CD14-positive monocyte (primary cell): Measurements from ENCODE around the gene ANGPTL2. TPM values are rescaled to one million over a fixed set of nuclear protein-coding genes. Genes with fewer than 3 reads are reported as not detected.

Experiments
- DNase-seq, 3 donors: peaks; one replicate each; pipeline ENCODE4 v3.0.0-alpha.2; 2011 to 2022
- H2AFZ ChIP-seq: 2 replicates; pipeline ENCODE4 v1.6.0; 2012; ENCODE audit warnings: mild to moderate bottlenecking, low read depth, low read length, inconsistent platforms; ENCODE audit not compliant: insufficient read depth, poor library complexity, severe bottlenecking
- H3K27ac ChIP-seq, 2 donors: 1 replicate in 1 of 2; 2 replicates in 1 of 2; pipeline ENCODE4 v1.5.1; 2012 to 2013; ENCODE audit warnings: low read length in 2 of 2, control low read depth in 1 of 2, inconsistent platforms in 1 of 2, low read depth in 1 of 2, mild to moderate bottlenecking in 1 of 2
- H3K27me3 ChIP-seq, 2 donors: one replicate each; pipeline versions ENCODE4 v1.6.0 to v1.6.1; 2011 to 2013; ENCODE audit warnings: low read length in 2 of 2; ENCODE audit not compliant: control insufficient read depth in 2 of 2, insufficient read depth in 2 of 2
- H3K36me3 ChIP-seq, 2 donors: replicated peaks in 1 of 2; 1 replicate in 1 of 2; 2 replicates in 1 of 2; pipeline versions ENCODE4 v1.5.1 to v1.6.1; 2012 to 2013; ENCODE audit warnings: low read length in 2 of 2, control low read depth in 1 of 2, inconsistent platforms in 1 of 2, mild to moderate bottlenecking in 1 of 2; ENCODE audit not compliant: insufficient read depth in 2 of 2, control insufficient read depth in 1 of 2
- H3K4me1 ChIP-seq, 2 donors: 1 replicate in 1 of 2; 2 replicates in 1 of 2; pipeline versions ENCODE4 v1.5.1 to v1.6.1; 2012 to 2013; ENCODE audit warnings: low read length in 2 of 2, control low read depth in 1 of 2, inconsistent platforms in 1 of 2, mild to moderate bottlenecking in 1 of 2, moderate library complexity in 1 of 2; ENCODE audit not compliant: insufficient read depth in 2 of 2, control insufficient read depth in 1 of 2
- H3K4me2 ChIP-seq: replicated peaks from 2 replicates; pipeline ENCODE3; 2012; ENCODE audit warnings: low read length, moderate library complexity, mild to moderate bottlenecking; ENCODE audit not compliant: poor library complexity, severe bottlenecking; ENCODE audit errors: extremely low read depth
- H3K4me3 ChIP-seq, 3 experiments: fragments of 200-600 bp in 1 of 3; sonication (generic) in 1 of 3; replicated peaks in 1 of 3; 1 replicate in 2 of 3; 2 replicates in 1 of 3; pipeline ENCODE4 v1.5.1; 2011 to 2013; ENCODE audit warnings: low read length in 3 of 3, mild to moderate bottlenecking in 3 of 3, control low read depth in 2 of 3, low read depth in 2 of 3, inconsistent platforms in 1 of 3, moderate library complexity in 1 of 3
- H3K79me2 ChIP-seq: 2 replicates; pipeline ENCODE4 v1.6.0; 2012; ENCODE audit warnings: mild to moderate bottlenecking, control low read depth, inconsistent platforms, low read length, moderate library complexity; ENCODE audit not compliant: insufficient read depth
- H3K9ac ChIP-seq: 2 replicates; pipeline ENCODE4 v1.6.0; 2017; ENCODE audit warnings: low read length, mild to moderate bottlenecking; ENCODE audit not compliant: insufficient read depth, poor library complexity, severe bottlenecking
- H3K9me3 ChIP-seq, 2 donors: replicated peaks in 1 of 2; 1 replicate in 1 of 2; 2 replicates in 1 of 2; pipeline versions ENCODE4 v1.5.1 to v1.6.1; 2012 to 2013; ENCODE audit warnings: low read length in 2 of 2, control low read depth in 1 of 2; ENCODE audit not compliant: control insufficient read depth in 1 of 2, insufficient read depth in 1 of 2
- H4K20me1 ChIP-seq: 2 replicates; pipeline ENCODE4 v1.6.0; 2012; ENCODE audit warnings: mild to moderate bottlenecking, low read length, control low read depth, moderate library complexity; ENCODE audit not compliant: insufficient read depth
- H3K27ac Mint-ChIP-seq, 7 donors: one replicate each; pipeline ENCODE4 v1.8.0; 2020; ENCODE audit warnings: mild to moderate bottlenecking in 7 of 7, mixed read lengths in 7 of 7, moderate library complexity in 6 of 7, inconsistent platforms in 2 of 7
- H3K27me3 Mint-ChIP-seq, 3 donors: one replicate each; pipeline ENCODE4 v1.8.0; 2021 to 2022; ENCODE audit warnings: low read depth in 3 of 3, mild to moderate bottlenecking in 3 of 3, mixed read lengths in 3 of 3, moderate library complexity in 3 of 3, inconsistent platforms in 1 of 3
- H3K36me3 Mint-ChIP-seq, 2 donors: one replicate each; pipeline ENCODE4 v1.8.0; 2020; ENCODE audit warnings: mixed read lengths in 2 of 2, inconsistent platforms in 1 of 2, mild to moderate bottlenecking in 1 of 2
- H3K4me1 Mint-ChIP-seq: one replicate; pipeline ENCODE4 v1.8.0; 2020; ENCODE audit warnings: mild to moderate bottlenecking, mixed read lengths
- H3K4me3 Mint-ChIP-seq, 2 donors: one replicate each; pipeline ENCODE4 v1.8.0; 2020; ENCODE audit warnings: mild to moderate bottlenecking in 2 of 2, mixed read lengths in 2 of 2, moderate library complexity in 1 of 2
- H3K9me3 Mint-ChIP-seq, 7 donors: one replicate each; pipeline ENCODE4 v1.8.0; 2020 to 2022; ENCODE audit warnings: mixed read lengths in 7 of 7, mild to moderate bottlenecking in 6 of 7, moderate library complexity in 6 of 7, inconsistent platforms in 2 of 7
- WGBS: methylation state at CpG from one replicate; pipeline ENCODE4 v1.1.5; 2013; ENCODE audit warnings: missing lambda C conversion rate; ENCODE audit not compliant: insufficient coverage; 5-methylcytosine and 5-hydroxymethylcytosine counted together
- intact Hi-C, 2 donors: fragments of 100-400 bp; cut with micrococcal nuclease; formaldehyde crosslinking; loops; one replicate each; pipeline versions ENCODE4 v1.15.0 to v1.15.1; 2023
- polyA plus RNA-seq, 3 donors: library from polyadenylated mRNA; depleted of rRNA in 1 of 3; unstranded in 2 of 3; stranded (reverse) in 1 of 3; fragments of 300-500 nt in 2 of 3; fragments of >200 nt in 1 of 3; fragmentation: Illumina TruSeq in 2 of 3; gene quantifications; 1 replicate in 2 of 3; 2 replicates in 1 of 3; pipeline ENCODE4 v1.2.3, GENCODE V29; 2012 to 2021
- TF ChIP-seq, protein P1 (sequence below): fragments of 200-600 bp; IDR thresholded peaks from one replicate; pipeline ENCODE4 v1.8.0; 2022; ENCODE audit warnings: antibody characterized with exemption, mild to moderate bottlenecking

ANGPTL2 gene
- polyA plus RNA-seq, 3 donors = not detected

DNA sequence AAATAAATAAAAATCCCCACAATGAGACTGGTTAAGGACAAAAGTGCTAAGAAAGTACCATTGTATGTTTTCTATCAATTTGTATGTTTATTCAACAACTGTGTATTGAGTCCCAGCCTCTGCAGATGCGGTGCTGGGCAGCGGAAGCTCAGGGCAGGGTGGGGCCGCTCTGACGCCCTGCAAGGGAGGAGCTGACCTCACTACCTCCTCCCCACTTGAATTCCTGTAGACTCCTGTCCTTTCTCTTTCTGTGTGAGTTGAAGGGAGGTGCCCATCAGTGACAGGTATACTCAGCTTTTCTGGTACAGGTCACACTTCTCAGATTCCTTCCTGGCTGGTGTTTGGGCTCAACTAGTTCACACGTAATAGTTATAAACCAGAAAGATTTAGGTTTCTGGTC, 27.0 kb downstream of the ANGPTL2 start:
- H4K20me1 ChIP-seq = no peaks in the 10 kb centered on the region
- no peak overlapping the region for H3K9ac ChIP-seq
- no peak overlapping the region for H2AFZ ChIP-seq
- no peaks in the 10 kb centered on the region for H3K4me1 ChIP-seq
- Mint-ChIP-seq H3K36me3 (no peaks in the 10 kb centered on the region), H3K27me3 (peaks cover 5 to 14% (median 10%) of the 10 kb centered on the region in 3 donors), H3K4me1 (no peaks in the 10 kb centered on the region), H3K9me3 (no peaks in the 10 kb centered on the region), H3K4me3 (no peak overlapping the region), H3K27ac (no peak overlapping the region)
- H3K79me2 ChIP-seq = no peaks in the 10 kb centered on the region
- H3K9me3 ChIP-seq = no peaks in the 10 kb centered on the region
- H3K4me2 ChIP-seq = no peak overlapping the region
- no peak overlapping the region for H3K27ac ChIP-seq
- no peaks in the 10 kb centered on the region for H3K36me3 ChIP-seq
- no peak for DNase-seq
- no peaks in the 10 kb centered on the region for H3K27me3 ChIP-seq
- intact Hi-C loops = no loop called here
- TF ChIP-seq, protein P1, sequence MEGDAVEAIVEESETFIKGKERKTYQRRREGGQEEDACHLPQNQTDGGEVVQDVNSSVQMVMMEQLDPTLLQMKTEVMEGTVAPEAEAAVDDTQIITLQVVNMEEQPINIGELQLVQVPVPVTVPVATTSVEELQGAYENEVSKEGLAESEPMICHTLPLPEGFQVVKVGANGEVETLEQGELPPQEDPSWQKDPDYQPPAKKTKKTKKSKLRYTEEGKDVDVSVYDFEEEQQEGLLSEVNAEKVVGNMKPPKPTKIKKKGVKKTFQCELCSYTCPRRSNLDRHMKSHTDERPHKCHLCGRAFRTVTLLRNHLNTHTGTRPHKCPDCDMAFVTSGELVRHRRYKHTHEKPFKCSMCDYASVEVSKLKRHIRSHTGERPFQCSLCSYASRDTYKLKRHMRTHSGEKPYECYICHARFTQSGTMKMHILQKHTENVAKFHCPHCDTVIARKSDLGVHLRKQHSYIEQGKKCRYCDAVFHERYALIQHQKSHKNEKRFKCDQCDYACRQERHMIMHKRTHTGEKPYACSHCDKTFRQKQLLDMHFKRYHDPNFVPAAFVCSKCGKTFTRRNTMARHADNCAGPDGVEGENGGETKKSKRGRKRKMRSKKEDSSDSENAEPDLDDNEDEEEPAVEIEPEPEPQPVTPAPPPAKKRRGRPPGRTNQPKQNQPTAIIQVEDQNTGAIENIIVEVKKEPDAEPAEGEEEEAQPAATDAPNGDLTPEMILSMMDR = no peak
- no peak overlapping the region for H3K4me3 ChIP-seq
- WGBS = no CpG with 5 or more reads among the region's 5 CpGs

DNA sequence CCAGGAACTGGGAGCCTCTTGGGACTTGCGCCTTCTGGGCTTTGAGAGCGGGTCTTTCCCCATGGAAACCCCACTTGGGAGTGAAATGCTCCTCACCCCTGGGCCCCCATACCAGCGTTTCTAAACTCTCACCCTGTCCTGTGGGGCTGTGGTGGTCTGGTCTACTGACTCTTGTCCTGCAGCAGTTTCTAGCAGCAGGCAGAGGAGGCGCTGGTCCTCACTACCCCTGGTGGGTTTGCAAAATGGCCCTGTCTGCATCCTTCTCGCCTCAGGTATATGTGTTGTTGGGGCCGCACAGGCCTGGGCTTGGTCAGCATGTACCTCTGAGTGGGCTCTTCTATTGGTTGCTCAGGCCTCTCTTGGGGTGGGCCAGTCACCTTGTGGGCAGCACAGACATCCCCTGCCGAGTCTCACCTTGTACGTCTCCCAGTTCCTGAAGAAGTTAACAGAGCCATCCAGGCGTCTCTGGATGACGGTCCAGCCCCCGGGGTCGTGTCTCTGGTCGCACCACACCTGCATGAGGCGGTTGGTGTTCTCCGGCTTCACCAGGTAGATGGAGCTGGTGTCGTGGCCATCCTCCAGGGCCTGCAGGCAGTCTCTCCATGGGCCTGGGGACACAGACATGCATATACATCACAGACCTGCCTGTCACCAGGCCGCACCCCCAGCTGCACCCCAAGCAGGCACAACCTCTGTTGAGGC, 29.0 kb downstream of the ANGPTL2 start:
- no peak overlapping the region for H3K9ac ChIP-seq
- Mint-ChIP-seq H3K27ac (no peak overlapping the region), H3K4me1 (no peaks in the 10 kb centered on the region), H3K4me3 (no peak overlapping the region), H3K27me3 (peaks cover 3 to 13% (median 7%) of the 10 kb centered on the region in 3 donors), H3K36me3 (no peaks in the 10 kb centered on the region), H3K9me3 (no peaks in the 10 kb centered on the region)
- H4K20me1 ChIP-seq = no peaks in the 10 kb centered on the region
- H2AFZ ChIP-seq = no peak overlapping the region
- 96% methylated on average over 13 of the region's 17 CpGs for WGBS
- no peaks in the 10 kb centered on the region for H3K27me3 ChIP-seq
- H3K9me3 ChIP-seq = no peaks in the 10 kb centered on the region
- no peaks in the 10 kb centered on the region for H3K79me2 ChIP-seq
- H3K4me3 ChIP-seq = no peak overlapping the region
- intact Hi-C loops = no loop called here
- no peak overlapping the region for H3K4me2 ChIP-seq
- H3K27ac ChIP-seq = no peak overlapping the region
- no peak for DNase-seq
- TF ChIP-seq, protein P1 = no peak
- H3K36me3 ChIP-seq = no peaks in the 10 kb centered on the region
- no peaks in the 10 kb centered on the region for H3K4me1 ChIP-seq
